HCT116 (cell line): Measurements from ENCODE around the gene DIP2B. TPM values are rescaled to one million over a fixed set of nuclear protein-coding genes. Genes with fewer than 3 reads are reported as not detected.

ENCODE experiments used
- ATAC-seq: fragments of 200-7000 bp; cut with Tn5 transposase; 2 replicates; pipeline ENCODE4 v1.9.1; 2020; ENCODE audit warnings: mild to moderate bottlenecking, moderate library complexity
- BruUV-seq: library from RNA; stranded (reverse); fragments of 400-500 nt; replicated peaks from 2 replicates; lab custom pipeline; 2021; lab: Mats Ljungman, UMichigan
- CTCF ChIA-PET: fragments of 300-600 bp; sonication (Branson Sonifier 250); formaldehyde crosslinking; loops from one replicate; lab custom pipeline; 2021; ENCODE audit warnings: antibody characterized with exemption; lab: Charles Lee
- POLR2A ChIA-PET: fragments of 300-600, 350-600 bp; sonication (Branson Sonifier 250); formaldehyde crosslinking; loops from one replicate; lab custom pipeline; 2021; ENCODE audit warnings: antibody characterized with exemption; lab: Charles Lee
- RAD21 ChIA-PET, 2 experiments: fragments of 300-600 bp; sonication (Branson Sonifier 250); formaldehyde crosslinking; loops; one replicate each; lab custom pipeline; 2023; ENCODE audit warnings: low total read pairs in 2 of 2; ENCODE audit not compliant: uncharacterized antibody in 2 of 2, unreplicated experiment in 2 of 2, low non-redundant PET in 1 of 2; lab: Charles Lee
- DNase-seq: peaks from one replicate; pipeline ENCODE4 v3.0.0-alpha.2; 2010; ENCODE audit warnings: low read depth, low spot score
- H2AFZ ChIP-seq: fragments of 200-600 bp; shearing (Covaris generic), sonication (generic); 2 replicates; pipeline ENCODE4 v1.6.1; 2017; ENCODE audit warnings: low read depth, mixed run types, mixed read lengths, antibody characterized with exemption, low read length; ENCODE audit not compliant: poor library complexity, severe bottlenecking
- H3K27ac ChIP-seq: 2 replicates; pipeline ENCODE4 v1.5.1; 2012; ENCODE audit warnings: low read depth, low read length
- H3K27me3 ChIP-seq: fragments of 200-600 bp; sonication (generic); 2 replicates; pipeline ENCODE4 v1.6.1; 2016; ENCODE audit warnings: mixed run types, low read length, mixed read lengths; ENCODE audit not compliant: insufficient read depth
- H3K36me3 ChIP-seq, 2 experiments: fragments of 200-500 bp in 1 of 2; fragments of 200-600 bp in 1 of 2; sonication (Bioruptor generic) in 1 of 2; sonication (generic) in 1 of 2; 2 replicates each; pipeline versions ENCODE4 v1.5.1 to v1.6.1; 2014 to 2016; ENCODE audit warnings: low read length in 2 of 2, inconsistent platforms in 1 of 2, mixed read lengths in 1 of 2, mixed run types in 1 of 2; ENCODE audit not compliant: insufficient read depth in 2 of 2, control insufficient read depth in 1 of 2
- H3K4me1 ChIP-seq, 2 experiments: fragments of 200-600 bp in 1 of 2; sonication (generic) in 1 of 2; 2 replicates each; pipeline versions ENCODE4 v1.5.1 to v1.6.1; 2012 to 2017; ENCODE audit warnings: low read length in 2 of 2, inconsistent platforms in 1 of 2, mild to moderate bottlenecking in 1 of 2, mixed read lengths in 1 of 2, mixed run types in 1 of 2, moderate library complexity in 1 of 2; ENCODE audit not compliant: insufficient read depth in 2 of 2, control insufficient read depth in 1 of 2
- H3K4me2 ChIP-seq: fragments of 200-600 bp; sonication (generic); 2 replicates; pipeline ENCODE4 v1.6.1; 2017; ENCODE audit warnings: mixed run types, low read length, mixed read lengths
- H3K4me3 ChIP-seq, 2 experiments: fragments of 200-600 bp in 1 of 2; sonication (generic) in 1 of 2; replicated peaks in 1 of 2; 2 replicates each; pipeline ENCODE4 v1.5.1; 2011 to 2016; ENCODE audit warnings: low read length in 2 of 2, control low read depth in 1 of 2, low read depth in 1 of 2, mild to moderate bottlenecking in 1 of 2, mixed read lengths in 1 of 2, mixed run types in 1 of 2
- H3K79me2 ChIP-seq: fragments of 200-600 bp; sonication (generic); 2 replicates; pipeline ENCODE4 v1.6.1; 2017; ENCODE audit warnings: mild to moderate bottlenecking, mixed run types, low read length, moderate library complexity, mixed read lengths; ENCODE audit not compliant: insufficient read depth
- H3K9ac ChIP-seq: fragments of 200-600 bp; sonication (generic); 2 replicates; pipeline ENCODE4 v1.6.1; 2016; ENCODE audit warnings: low read length, mixed read lengths
- H3K9me2 ChIP-seq: fragments of 200-600 bp; sonication (generic), shearing (Covaris generic); 2 replicates; pipeline ENCODE4 v1.6.1; 2017; ENCODE audit warnings: mixed run types, mild to moderate bottlenecking, moderate library complexity; ENCODE audit not compliant: insufficient read depth
- H3K9me3 ChIP-seq, 2 experiments: fragments of 200-500 bp in 1 of 2; fragments of 200-600 bp in 1 of 2; sonication (Bioruptor generic) in 1 of 2; sonication (generic) in 1 of 2; 2 replicates each; pipeline ENCODE4 v1.6.1; 2014 to 2017; ENCODE audit warnings: low read length in 2 of 2, mixed read lengths in 2 of 2, inconsistent platforms in 1 of 2, low read depth in 1 of 2, mild to moderate bottlenecking in 1 of 2, mixed run types in 1 of 2, moderate library complexity in 1 of 2; ENCODE audit not compliant: control insufficient read depth in 1 of 2, insufficient read depth in 1 of 2
- H4K20me1 ChIP-seq: fragments of 200-600 bp; sonication (generic), shearing (Covaris generic); 2 replicates; pipeline ENCODE4 v1.6.1; 2017; ENCODE audit warnings: mixed run types, mild to moderate bottlenecking, moderate library complexity; ENCODE audit not compliant: insufficient read depth
- EZH2phosphoT487 ChIP-seq: fragments of 200-600 bp; IDR thresholded peaks from 2 replicates; pipeline ENCODE4 v1.6.1; 2018; ENCODE audit warnings: antibody characterized with exemption, borderline replicate concordance
- JUND ChIP-seq: IDR thresholded peaks from 2 replicates; pipeline ENCODE4 v1.6.1; 2012
- POLR2A ChIP-seq: IDR thresholded peaks from 2 replicates; pipeline ENCODE4 v1.7.0; 2011; ENCODE audit warnings: borderline replicate concordance; ENCODE audit not compliant: insufficient read depth, insufficient read length; ENCODE audit errors: extremely low read depth
- RAD21 ChIP-seq: IDR thresholded peaks from 2 replicates; pipeline ENCODE4 v1.6.1; 2012; ENCODE audit warnings: low read depth, mild to moderate bottlenecking
- SIN3A ChIP-seq: IDR thresholded peaks from 2 replicates; pipeline ENCODE4 v1.6.1; 2012; ENCODE audit warnings: low read depth
- SP1 ChIP-seq: IDR thresholded peaks from 2 replicates; pipeline ENCODE4 v1.6.1; 2012; ENCODE audit warnings: low read depth
- ZNF274 ChIP-seq: fragments of 200-500 bp; sonication (Bioruptor generic); IDR thresholded peaks from 2 replicates; pipeline ENCODE4 v1.6.1; 2014; ENCODE audit warnings: mild to moderate bottlenecking, low read depth, low read length, inconsistent platforms
- intact Hi-C: fragments of 100-400 bp; cut with micrococcal nuclease; formaldehyde crosslinking; loops from 2 replicates; pipeline ENCODE4 v1.10.0; 2022
- total RNA-seq: library from RNA; stranded (reverse); gene quantifications from one replicate; pipeline ENCODE4 v1.2.1, GENCODE V29; 2021; ENCODE audit not compliant: unreplicated experiment
- TF ChIP-seq, protein P1 (sequence below): IDR thresholded peaks from 2 replicates; pipeline ENCODE4 v1.6.1; 2012
- TF ChIP-seq, protein P2 (sequence below): IDR thresholded peaks from 2 replicates; pipeline ENCODE4 v1.6.1; 2011; ENCODE audit warnings: mild to moderate bottlenecking, low read length, moderate library complexity; ENCODE audit not compliant: insufficient replicate concordance; ENCODE audit errors: extremely low read depth

DIP2B gene
- total RNA-seq, 1 experiment from 2014 or later: 32.3 TPM

DNA sequence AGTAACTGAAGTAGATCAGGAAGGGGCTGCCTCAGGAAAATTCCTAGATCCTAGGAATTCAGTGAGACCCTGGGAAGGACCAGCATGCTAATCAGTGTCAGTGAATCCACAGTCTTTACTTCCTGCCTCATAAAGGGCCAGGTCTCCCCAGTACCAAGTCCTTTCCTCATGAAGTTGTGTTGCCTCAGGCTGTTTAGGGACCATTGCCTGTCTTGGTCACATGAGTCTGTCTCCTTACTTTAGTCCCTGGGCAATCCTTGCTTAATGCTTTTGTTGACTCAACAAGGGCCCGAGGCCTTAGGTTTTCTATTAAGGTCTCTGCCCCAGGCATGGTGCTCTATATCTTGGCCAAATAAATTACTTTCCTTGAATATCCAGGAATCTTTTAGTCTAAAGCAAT, 243.0 kb downstream of the DIP2B start:
- H3K4me1 ChIP-seq: no peaks in the 10 kb centered on the region
- no peak overlapping the region for H3K4me3 ChIP-seq
- no peaks in the 10 kb centered on the region for H3K27me3 ChIP-seq
- H4K20me1 ChIP-seq: no peaks in the 10 kb centered on the region
- TF ChIP-seq, protein P1, sequence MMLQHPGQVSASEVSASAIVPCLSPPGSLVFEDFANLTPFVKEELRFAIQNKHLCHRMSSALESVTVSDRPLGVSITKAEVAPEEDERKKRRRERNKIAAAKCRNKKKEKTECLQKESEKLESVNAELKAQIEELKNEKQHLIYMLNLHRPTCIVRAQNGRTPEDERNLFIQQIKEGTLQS: no peak
- TF ChIP-seq, protein P2, sequence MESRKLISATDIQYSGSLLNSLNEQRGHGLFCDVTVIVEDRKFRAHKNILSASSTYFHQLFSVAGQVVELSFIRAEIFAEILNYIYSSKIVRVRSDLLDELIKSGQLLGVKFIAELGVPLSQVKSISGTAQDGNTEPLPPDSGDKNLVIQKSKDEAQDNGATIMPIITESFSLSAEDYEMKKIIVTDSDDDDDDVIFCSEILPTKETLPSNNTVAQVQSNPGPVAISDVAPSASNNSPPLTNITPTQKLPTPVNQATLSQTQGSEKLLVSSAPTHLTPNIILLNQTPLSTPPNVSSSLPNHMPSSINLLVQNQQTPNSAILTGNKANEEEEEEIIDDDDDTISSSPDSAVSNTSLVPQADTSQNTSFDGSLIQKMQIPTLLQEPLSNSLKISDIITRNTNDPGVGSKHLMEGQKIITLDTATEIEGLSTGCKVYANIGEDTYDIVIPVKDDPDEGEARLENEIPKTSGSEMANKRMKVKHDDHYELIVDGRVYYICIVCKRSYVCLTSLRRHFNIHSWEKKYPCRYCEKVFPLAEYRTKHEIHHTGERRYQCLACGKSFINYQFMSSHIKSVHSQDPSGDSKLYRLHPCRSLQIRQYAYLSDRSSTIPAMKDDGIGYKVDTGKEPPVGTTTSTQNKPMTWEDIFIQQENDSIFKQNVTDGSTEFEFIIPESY: no peak
- TF ChIP-seq SIN3A (no peak), ZNF274 (no peak), JUND (no peak), POLR2A (no peak), RAD21 (no peak), SP1 (no peak), EZH2phosphoT487 (no peak)
- H3K9me2 ChIP-seq: no peaks in the 10 kb centered on the region
- POLR2A ChIA-PET: no interaction called here
- CTCF ChIA-PET: no interaction called here
- no peak for ATAC-seq
- no peak for DNase-seq
- peaks cover 3 to 5% of the 10 kb centered on the region in 2 experiments; a peak in 3 of 4 replicates for H3K36me3 ChIP-seq
- H3K9me3 ChIP-seq: no peaks in the 10 kb centered on the region
- H3K27ac ChIP-seq: no peak overlapping the region
- RAD21 ChIA-PET: interaction anchor here in 1 of 2 experiments (0.6 kb wide), 1 partner anchor 260 kb away, joined by 3 read pairs; no protein-coding TSS in a partner anchor
- no peak overlapping the region for H3K4me2 ChIP-seq
- H3K9ac ChIP-seq: no peak overlapping the region
- intact Hi-C loops: no loop called here
- no peaks in the 10 kb centered on the region for H3K79me2 ChIP-seq
- H2AFZ ChIP-seq: no peak overlapping the region
- no TSS peak for BruUV-seq

DNA sequence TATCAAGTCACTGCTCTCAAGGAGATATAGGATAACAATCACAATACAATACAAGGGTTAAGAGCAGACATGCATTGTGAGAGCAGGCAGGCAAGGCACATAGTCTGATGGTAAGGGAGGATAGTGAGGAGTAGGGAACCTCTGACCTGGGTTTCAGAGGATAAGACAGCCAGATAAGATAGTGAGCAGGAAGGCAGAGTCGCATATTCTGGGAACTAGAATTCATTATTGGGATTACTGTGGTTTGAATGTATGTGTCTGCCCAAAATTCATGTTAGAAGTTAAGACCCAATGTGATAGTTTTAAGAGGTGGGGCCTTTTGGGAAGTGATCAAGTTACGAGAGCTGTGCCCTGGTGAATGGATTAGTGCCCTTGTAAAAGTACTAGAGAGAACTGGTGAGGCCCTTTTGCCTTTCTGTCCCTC, 244.7 kb downstream of the DIP2B start:
- Histone ChIP-seq H3K4me2 (no peak overlapping the region), H3K4me1 (no peaks in the 10 kb centered on the region), H3K4me3 (no peak overlapping the region), H3K27ac (no peak overlapping the region), H3K9ac (no peak overlapping the region), H3K36me3 (peaks cover 3 to 5% of the 10 kb centered on the region in 2 experiments; a peak in 3 of 4 replicates), H3K9me3 (no peaks in the 10 kb centered on the region), H4K20me1 (no peaks in the 10 kb centered on the region), H3K9me2 (no peaks in the 10 kb centered on the region), H2AFZ (no peak overlapping the region), H3K79me2 (no peaks in the 10 kb centered on the region), H3K27me3 (no peaks in the 10 kb centered on the region)
- intact Hi-C loops: no loop called here
- no peak for TF ChIP-seq JUND
- ChIA-PET RAD21 (no interaction called here), POLR2A (no interaction called here), CTCF (no interaction called here)
- ATAC-seq (no peak), DNase-seq (no peak)
- no TSS peak for BruUV-seq
